NCI-H510A treated with DMSO at 0.1 percent for 48 hours (cell line): ENCODE data around the gene SPDYE3.

Experiments used
- DNase-seq: peaks from one replicate; lab custom pipeline; 2025; lab: John Stamatoyannopoulos, UW

SPDYE3 gene

GRCh38 chr7:100370746-100371145 is 63.2 kb downstream of the SPDYE3 start:
- DNase-seq: no peak

GRCh38 chr7:100371561-100372171 is 64.2 kb downstream of the SPDYE3 start:
- no peak for DNase-seq
